ENCODE measurements around the gene MT1X. TPM values are rescaled to one million over a fixed set of nuclear protein-coding genes. Genes with fewer than 3 reads are reported as not detected.

Gene MT1X
- total and polyA plus RNA-seq, 2 experiments from 2014 or later = 293 to 942 TPM

- H3K4me2 ChIP-seq = no peak overlapping the region
- no peak overlapping the region for H2AFZ ChIP-seq
- no peaks in the 10 kb centered on the region for H3K27me3 ChIP-seq (ENCODE audit: insufficient read depth)
- peaks cover 47% of the 10 kb centered on the region for H4K20me1 ChIP-seq (replicated peaks; ENCODE audit: insufficient read depth)
- Mint-ChIP-seq H3K4me1 (peaks cover 13% of the 10 kb centered on the region), H3K27me3 (ENCODE audit: insufficient read depth, low read depth, poor library complexity) (peaks cover 2% of the 10 kb centered on the region), H3K9me3 (no peaks in the 10 kb centered on the region), H3K27ac (no peak overlapping the region), H3K4me3 (no peak overlapping the region), H3K36me3 (ENCODE audit: low read depth) (peaks cover 8% of the 10 kb centered on the region)
- no peak for ATAC-seq
- no peaks in the 10 kb centered on the region for H3F3A ChIP-seq (replicated peaks; ENCODE audit: low read depth)
- no peak overlapping the region for H3K27ac ChIP-seq (ENCODE audit: low read depth)
- peaks cover 18% of the 10 kb centered on the region for H3K4me1 ChIP-seq (ENCODE audit: insufficient read depth)
- H3K79me2 ChIP-seq (replicated peaks; ENCODE audit: insufficient read depth) = peaks cover 71% of the 10 kb centered on the region
- TF ChIP-seq EZH2 (IDR thresholded peaks at IDR 0.05; ENCODE audit: low read depth, unreplicated experiment) (no peak), NANOG (IDR thresholded peaks at IDR 0.05; ENCODE audit: borderline replicate concordance) (no peak), POLR2AphosphoS5 (IDR thresholded peaks at IDR 0.05; ENCODE audit: low read depth) (no peak), ETS1 (IDR thresholded peaks at IDR 0.05) (no peak), REST (IDR thresholded peaks at IDR 0.05; ENCODE audit: unreplicated experiment) (no peak), EZH2phosphoT487 (IDR thresholded peaks at IDR 0.05; ENCODE audit: unreplicated experiment) (no peak), JUNB (IDR thresholded peaks at IDR 0.05; ENCODE audit: unreplicated experiment) (no peak), CREB1 (CRISPR knock-in tag; IDR thresholded peaks at IDR 0.05; ENCODE audit: low read depth) (no peak), ZNF331 (CRISPR knock-in tag; IDR thresholded peaks at IDR 0.05; ENCODE audit: low read depth) (no peak), STAT1 (IDR thresholded peaks at IDR 0.05; ENCODE audit: unreplicated experiment) (no peak), ZNF114 (CRISPR knock-in tag; IDR thresholded peaks at IDR 0.05) (no peak), CTCF (conservative IDR thresholded peaks at IDR 0.05; ENCODE audit: low read depth in 2 of 2) (no peak)
- TF ChIP-seq, protein P1, sequence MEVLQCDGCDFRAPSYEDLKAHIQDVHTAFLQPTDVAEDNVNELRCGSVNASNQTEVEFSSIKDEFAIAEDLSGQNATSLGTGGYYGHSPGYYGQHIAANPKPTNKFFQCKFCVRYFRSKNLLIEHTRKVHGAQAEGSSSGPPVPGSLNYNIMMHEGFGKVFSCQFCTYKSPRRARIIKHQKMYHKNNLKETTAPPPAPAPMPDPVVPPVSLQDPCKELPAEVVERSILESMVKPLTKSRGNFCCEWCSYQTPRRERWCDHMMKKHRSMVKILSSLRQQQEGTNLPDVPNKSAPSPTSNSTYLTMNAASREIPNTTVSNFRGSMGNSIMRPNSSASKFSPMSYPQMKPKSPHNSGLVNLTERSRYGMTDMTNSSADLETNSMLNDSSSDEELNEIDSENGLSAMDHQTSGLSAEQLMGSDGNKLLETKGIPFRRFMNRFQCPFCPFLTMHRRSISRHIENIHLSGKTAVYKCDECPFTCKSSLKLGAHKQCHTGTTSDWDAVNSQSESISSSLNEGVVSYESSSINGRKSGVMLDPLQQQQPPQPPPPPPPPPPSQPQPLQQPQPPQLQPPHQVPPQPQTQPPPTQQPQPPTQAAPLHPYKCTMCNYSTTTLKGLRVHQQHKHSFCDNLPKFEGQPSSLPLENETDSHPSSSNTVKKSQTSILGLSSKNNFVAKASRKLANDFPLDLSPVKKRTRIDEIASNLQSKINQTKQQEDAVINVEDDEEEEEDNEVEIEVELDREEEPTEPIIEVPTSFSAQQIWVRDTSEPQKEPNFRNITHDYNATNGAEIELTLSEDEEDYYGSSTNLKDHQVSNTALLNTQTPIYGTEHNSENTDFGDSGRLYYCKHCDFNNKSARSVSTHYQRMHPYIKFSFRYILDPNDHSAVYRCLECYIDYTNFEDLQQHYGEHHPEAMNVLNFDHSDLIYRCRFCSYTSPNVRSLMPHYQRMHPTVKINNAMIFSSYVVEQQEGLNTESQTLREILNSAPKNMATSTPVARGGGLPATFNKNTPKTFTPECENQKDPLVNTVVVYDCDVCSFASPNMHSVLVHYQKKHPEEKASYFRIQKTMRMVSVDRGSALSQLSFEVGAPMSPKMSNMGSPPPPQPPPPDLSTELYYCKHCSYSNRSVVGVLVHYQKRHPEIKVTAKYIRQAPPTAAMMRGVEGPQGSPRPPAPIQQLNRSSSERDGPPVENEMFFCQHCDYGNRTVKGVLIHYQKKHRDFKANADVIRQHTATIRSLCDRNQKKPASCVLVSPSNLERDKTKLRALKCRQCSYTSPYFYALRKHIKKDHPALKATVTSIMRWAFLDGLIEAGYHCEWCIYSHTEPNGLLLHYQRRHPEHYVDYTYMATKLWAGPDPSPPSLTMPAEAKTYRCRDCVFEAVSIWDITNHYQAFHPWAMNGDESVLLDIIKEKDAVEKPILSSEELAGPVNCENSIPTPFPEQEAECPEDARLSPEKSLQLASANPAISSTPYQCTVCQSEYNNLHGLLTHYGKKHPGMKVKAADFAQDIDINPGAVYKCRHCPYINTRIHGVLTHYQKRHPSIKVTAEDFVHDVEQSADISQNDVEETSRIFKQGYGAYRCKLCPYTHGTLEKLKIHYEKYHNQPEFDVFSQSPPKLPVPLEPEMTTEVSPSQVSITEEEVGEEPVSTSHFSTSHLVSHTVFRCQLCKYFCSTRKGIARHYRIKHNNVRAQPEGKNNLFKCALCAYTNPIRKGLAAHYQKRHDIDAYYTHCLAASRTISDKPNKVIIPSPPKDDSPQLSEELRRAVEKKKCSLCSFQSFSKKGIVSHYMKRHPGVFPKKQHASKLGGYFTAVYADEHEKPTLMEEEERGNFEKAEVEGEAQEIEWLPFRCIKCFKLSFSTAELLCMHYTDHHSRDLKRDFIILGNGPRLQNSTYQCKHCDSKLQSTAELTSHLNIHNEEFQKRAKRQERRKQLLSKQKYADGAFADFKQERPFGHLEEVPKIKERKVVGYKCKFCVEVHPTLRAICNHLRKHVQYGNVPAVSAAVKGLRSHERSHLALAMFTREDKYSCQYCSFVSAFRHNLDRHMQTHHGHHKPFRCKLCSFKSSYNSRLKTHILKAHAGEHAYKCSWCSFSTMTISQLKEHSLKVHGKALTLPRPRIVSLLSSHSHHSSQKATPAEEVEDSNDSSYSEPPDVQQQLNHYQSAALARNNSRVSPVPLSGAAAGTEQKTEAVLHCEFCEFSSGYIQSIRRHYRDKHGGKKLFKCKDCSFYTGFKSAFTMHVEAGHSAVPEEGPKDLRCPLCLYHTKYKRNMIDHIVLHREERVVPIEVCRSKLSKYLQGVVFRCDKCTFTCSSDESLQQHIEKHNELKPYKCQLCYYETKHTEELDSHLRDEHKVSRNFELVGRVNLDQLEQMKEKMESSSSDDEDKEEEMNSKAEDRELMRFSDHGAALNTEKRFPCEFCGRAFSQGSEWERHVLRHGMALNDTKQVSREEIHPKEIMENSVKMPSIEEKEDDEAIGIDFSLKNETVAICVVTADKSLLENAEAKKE (CRISPR knock-in tag; IDR thresholded peaks at IDR 0.05) = no peak
- H3K4me3 ChIP-seq = no peak overlapping the region
- H3K9me2 ChIP-seq (ENCODE audit: insufficient read depth) = no peaks in the 10 kb centered on the region
- no peaks in the 10 kb centered on the region; the same call in 1 of the 2 replicates for H3K36me3 ChIP-seq (ENCODE audit: insufficient read depth)
- DNase-seq (ENCODE audit: low spot score) = no peak
Measured at GRCh38 chr16:56732366-56732765, 50.1 kb downstream of the MT1X start.
